Head of caudate nucleus (tissue), 42 donors: ENCODE measurements around the gene INSIG1.

Experiments
- DNase-seq, 42 donors: peaks; one replicate each; pipeline versions ENCODE4 v3.0.0 to v3.0.0-alpha.2; 2020 to 2021; ENCODE audit warnings: mixed read lengths in 7 of 42
- intact Hi-C: fragments of 100-400 bp; cut with DNase I; formaldehyde crosslinking; loops from one replicate; pipeline ENCODE4 v1.15.0; 2022

The INSIG1 gene

DNA sequence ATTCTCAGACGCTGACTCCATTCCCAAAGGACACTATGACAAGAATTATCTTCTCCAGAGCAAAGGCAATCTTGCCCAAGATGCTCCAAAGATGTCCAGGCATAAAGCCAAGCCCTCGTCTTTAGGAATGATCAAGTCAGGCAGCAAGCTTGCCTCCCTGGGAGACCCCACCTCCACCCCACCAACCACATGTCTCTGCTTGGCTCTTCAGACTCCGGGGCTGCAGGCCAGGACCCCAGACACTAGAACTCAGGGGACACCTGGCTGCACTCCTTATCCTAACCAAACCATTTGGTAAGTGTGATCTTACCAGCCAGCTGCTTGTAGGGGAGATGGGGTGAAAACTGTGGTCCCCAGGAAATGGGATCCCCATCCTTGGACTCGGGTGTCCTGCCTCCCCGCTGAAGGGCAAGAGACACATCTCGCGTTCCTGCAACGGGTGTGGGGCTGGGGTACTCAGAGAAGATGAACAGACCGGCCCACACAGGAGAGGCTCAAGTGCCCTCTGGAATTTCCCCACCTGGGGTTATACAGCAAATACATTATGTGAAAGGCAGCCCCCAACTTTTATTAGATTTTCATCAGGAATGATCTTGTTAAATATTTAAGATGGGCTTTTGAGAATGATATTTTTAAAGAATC lies 55.7 kb downstream of the INSIG1 start:
- intact Hi-C loops, result no loop called here
- peak in 12 of 42 donors; percentile 1 to 31 (median 8) for DNase-seq

DNA sequence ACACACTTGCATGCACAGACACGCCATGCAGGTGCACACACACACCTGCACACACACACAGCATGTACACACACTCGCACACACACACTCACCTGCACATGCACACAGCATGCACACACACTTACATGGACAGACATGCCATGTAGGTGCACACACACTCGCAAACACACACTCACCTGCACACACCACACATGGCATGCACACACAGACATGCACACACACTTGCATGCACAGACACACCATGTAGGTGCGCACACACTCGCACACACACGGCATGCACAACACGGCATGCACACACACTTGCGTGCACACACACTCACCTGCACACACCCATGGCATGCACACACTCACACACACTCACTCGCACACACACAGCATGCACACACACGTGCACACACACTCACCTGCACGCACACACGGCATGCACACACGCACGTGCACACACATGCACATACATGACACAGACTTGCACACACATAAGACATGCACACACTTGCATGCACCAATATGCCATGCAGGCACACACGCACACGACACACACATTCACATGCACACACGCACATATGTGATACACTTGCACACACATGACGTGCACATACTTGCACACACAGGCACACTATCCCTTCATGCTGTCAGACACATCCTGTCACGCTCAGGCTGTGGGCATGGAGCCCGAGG lies 56.8 kb downstream of the INSIG1 start:
- DNase-seq, result no peak
- intact Hi-C loops, result no loop called here

DNA sequence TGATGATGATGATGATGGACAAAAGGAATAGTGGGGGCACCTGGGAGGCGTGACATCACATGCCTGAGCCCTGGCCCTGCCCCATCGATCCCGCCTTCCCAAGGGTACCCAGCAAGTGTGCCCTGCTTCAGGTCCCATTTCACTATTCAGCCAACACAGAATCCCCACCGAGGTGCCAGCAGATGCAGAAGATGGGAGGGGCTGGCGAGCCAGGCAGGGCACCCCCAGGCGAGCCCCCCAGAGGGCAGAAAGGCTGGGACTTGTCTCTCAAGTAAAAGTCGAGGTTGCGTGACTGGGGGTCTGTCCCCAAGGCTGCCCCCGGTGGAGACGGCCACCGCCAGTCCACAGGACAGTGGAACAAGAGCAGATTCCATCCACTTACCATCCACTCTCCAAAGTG lies 57.5 kb downstream of the INSIG1 start:
- DNase-seq, result peak in 3 of 42 donors; percentile 4 to 34 (median 14)
- intact Hi-C loops, result no loop called here

DNA sequence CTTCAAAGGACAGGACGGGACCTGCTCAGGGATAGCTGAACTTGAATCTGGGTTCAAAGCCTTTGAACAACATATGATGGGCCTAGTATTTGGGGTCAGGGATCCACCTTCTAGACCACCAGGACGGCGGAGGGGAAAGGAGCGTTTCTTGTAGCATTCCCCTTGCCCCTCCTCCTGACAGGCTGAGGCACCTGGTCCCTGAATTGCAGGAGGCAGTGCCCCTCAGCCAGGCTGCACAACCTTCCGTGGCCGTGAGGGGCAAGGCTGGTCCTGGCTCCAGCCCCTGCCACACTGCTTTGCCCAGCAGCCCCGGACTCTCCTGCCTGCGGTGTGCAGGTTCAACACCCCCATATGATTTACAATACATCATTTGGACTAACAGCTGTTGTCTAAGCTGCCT lies 58.1 kb downstream of the INSIG1 start:
- DNase-seq, result peak in 4 of 42 donors; percentile 1 to 39 (median 15)
- intact Hi-C loops, result no loop called here

DNA sequence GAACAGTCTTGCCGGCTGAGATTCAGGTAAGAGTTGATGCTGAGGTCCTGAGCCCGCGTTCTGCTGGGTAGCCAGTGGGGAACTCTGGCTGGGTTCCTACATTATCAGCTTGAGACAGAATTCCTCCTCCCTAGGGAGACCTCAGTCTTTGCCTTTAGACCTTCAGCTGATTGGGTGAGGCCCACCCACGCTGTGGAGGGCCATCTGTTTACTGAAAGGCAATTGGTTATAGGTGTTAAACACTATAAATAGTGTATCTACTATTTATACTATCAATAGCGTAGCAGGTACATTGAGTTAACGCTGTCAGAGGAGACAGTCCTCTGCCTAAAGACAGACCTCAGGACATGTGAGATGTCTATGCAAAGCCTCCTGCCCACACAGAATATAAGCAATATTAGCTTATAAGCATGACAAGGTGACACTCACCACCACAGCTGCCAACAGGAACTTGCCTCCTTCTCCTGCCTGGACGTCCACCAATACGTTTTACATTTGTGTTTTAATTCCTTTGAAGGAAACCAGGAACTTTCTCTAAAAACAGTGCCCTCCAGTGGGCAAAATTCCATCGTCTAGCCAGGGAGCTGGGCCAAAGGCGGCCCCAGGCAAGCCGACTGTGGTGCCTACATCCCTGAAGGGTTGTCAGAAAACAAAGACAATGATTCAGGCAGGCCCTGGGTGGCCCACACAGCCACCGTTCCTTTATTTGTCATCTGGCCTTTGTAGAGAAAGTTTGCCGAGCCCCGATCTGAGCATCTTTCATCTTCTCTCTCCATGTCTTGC lies 58.8 kb downstream of the INSIG1 start:
- intact Hi-C loops, result no loop called here
- peak in 22 of 42 donors; percentile 16 to 59 (median 40) for DNase-seq

DNA sequence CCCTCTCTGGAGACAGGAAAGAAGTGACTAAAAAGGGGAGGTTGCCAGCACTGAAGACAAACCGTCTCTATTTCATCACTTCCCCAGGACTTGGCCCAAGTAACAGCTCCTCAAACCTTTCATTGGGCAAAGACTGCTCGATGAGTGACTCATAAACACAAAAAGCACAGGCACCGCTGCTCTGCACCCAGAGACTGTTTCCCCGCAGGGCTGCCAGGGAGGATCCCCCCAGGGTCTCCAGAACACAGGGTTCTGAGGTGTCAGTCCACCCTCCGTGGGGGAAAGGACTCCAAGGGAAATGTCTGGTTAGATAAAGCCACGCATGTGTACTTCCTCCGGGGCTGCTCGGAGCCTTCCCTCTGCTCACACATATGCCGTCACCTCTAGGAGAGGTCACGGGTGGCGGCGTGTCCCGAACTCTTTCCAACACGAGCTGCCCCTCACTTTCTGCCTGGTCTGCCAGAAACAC lies 59.9 kb downstream of the INSIG1 start:
- intact Hi-C loops, result no loop called here
- DNase-seq, result peak in 2 of 42 donors; percentile 4 to 18

DNA sequence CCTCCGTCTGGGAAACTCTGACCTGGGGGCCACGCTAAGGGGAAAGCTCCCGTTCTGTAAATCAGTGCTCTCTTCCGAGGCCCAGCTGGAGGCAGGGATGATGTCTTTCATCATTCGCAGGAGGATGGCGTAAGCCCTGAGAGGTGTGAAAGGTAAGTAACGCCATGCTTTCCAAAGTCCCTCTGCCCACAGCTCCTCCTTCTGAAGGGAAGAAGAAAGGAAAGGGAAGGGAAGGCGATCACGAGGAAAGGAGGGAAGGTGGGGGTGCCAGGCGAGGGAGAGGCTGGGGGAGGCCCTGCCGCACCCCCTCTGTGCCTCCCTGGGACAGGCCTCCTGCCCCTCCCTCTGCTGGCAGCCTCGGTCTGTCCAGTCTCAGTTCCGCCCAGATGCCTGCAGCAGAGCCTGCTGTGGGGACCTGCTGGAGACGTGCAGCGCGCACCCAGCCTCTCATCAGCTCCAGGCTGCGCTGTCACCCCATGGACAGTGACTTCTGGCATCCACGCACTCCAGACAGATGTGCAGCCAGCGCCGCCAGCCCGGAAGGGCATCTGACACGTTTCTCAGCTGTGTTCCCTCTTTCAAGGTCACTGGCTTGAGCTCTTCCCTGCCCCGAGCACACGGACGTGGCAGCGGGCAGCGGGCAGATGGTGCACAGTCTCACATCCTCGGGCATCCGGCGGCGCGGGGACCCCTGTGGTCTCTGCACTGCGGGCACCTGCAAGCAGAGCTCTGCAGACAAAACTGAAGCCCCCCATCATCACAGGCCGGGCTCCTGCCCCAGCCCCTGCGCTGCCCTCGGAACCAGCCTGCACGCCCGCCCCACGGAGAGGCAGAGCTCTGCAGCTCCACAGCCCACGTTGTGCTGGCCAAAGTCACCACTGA lies 60.6 kb downstream of the INSIG1 start:
- intact Hi-C loops, result no loop called here
- DNase-seq, result peak in 4 of 42 donors; percentile 4 to 45 (median 14)

DNA sequence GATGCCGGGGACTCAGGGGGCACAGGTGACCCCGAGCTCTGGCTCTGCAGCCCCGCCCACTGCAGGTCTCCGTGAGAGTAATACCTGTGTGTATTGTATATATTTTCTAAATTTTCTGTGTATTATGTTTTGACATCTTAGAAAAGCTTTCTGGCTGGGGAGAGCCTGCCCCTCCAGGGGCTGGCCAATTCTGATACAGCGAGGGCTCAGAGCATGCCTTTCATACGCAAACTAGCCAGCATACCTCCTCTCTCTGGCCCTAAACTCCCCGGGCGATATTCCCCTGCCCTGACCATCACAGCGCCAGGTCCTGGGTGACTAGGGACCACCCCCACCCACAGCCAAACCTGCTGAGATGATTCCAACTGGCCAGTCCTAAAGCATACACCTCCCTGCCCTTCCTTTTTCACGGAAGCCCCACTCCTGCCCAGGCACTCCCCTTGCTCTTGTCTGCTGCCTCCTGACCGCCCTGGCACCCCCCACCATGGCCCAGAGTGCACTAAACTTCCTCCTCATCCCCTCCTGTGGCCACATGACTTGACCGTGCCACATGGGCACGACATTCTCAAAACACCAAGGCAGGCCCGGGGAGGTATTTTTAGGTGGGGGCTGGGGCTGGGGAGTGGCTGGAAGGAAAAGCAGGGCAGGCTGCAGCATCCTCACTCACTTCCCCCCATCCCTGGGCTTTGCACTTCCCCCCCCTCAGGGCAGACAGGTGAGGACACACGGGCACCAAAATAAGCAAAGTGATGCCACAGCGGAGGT lies 61.5 kb downstream of the INSIG1 start:
- peak in 2 of 42 donors; percentile 7 to 18 for DNase-seq
- intact Hi-C loops, result no loop called here
